ENCODE results near the gene ASPSCR1.

Gene ASPSCR1

GRCh38 chr17:82047379-82047778, 70.0 kb downstream of the ASPSCR1 start:
- DNase-seq: no peak

DNA sequence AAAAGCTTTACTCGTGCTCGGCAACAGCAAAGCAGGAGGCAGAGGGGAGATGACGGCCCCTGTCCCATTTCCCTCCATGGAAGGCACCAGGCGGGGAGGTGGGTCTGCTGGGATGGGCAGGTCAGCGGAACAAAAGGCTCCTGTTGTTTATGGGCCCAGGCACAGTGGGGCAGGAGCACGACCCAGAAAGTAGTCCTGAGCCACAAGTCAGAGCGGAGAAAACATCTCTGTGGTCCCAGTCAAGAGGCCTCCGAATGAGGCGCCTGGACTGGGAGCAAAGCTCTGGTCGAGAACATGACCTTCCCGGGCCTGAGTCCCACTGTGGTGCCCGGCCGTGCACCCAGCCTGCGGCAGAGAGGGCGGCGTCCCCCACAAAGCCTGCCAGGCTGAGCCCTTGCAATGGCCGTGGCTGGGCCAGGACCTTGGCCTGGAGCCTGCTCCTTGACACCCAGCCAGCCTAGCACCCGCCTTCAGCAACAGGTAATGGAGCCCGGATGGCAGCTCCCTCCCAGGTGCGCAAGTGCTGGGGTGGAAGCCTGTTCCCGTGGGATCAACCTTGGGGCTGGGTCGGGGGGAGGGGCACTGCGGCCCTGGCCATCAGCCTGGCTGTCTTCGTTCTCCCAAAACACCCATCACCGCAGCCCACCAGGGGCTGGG, 70.6 kb downstream of the ASPSCR1 start:
- DNase-seq: no peak

DNA sequence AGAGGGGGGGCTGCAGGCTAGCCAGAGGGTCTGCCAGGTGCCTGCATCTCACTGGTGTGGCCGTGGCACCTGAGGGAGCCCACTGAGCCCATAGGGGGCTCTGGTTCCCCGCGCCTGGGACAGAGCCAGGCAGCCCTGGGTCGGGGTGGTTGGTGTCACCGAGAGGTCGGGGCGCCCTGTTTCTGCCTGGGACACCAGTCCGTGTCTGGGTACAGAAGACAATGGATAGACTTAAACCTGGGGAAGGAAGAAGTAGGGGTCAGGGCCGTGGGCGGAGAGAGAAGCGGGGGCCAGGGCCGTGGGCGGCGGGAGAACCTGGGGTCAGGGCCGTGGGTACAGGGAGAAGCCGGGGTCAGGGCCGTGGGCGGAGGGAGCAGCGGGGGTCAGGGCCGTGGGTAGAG, 71.1 kb downstream of the ASPSCR1 start:
- DNase-seq: no peak

- DNase-seq: no peak
Observed at GRCh38 chr17:82049106-82049505, 71.7 kb downstream of the ASPSCR1 start.

- no peak for DNase-seq
Observed at GRCh38 chr17:82049521-82049971, 72.1 kb downstream of the ASPSCR1 start.

GRCh38 chr17:82050152-82050760, 72.8 kb downstream of the ASPSCR1 start:
- DNase-seq: no peak

- no peak for DNase-seq
Observed at GRCh38 chr17:82050761-82051641, 73.6 kb downstream of the ASPSCR1 start.

DNA sequence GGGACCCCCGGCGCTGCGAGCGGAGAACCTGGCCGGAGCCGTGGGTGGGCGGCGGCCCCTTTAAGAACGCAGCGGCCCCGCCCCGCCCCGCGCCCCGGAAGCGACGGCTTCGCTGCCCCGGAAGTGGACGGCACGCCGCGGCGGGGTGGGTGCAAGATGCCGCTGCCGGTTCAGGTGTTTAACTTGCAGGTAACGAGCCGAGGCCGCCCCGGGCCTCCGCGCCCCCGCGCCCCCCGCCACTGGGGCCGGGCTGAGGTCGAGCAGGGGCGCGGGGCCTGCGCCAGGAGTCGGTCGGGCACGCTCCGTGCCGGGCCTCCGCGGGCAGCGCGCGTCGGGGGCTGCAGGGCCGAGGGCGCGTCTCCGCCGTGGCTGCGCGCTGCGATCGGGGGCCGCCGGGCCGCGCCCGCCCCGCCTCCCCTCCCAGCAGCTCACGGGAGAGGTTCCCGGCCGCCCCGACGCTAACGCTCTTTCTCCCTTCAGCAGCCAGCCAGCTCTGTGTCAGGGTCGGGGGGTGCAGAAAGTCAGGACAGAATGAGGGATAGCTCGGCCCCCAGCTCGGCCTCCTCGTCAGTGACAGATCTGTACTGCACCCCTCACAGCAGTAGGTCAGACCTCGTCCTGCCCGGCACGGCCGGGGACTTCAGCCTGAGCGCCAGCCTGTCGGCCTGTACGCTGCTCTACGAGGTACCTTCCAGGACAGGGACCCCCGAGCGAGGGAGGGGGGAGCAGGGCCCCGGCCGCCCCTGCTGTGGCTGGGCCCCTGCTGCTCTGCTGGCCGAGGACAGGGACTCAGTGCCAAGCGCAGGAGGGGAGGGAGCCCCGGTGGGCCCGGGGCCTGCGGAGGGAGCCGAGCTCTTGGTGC, 74.6 kb downstream of the ASPSCR1 start, which contains the start of the genes GPS1 and RFNG:
Gene GPS1, plus strand, starts transcription at position 123 of the 862 bp plus-strand sequence. Its CDS starts 34 bp downstream, at position 157.
Gene RFNG, minus strand, starts transcription at position 36 of the 862 bp plus-strand sequence. CDS start 45 bp downstream, outside the sequence.
- DNase-seq: no peak

GRCh38 chr17:82052638-82053059, 75.2 kb downstream of the ASPSCR1 start:
- no peak for DNase-seq

GRCh38 chr17:82053130-82053529, 75.7 kb downstream of the ASPSCR1 start:
- DNase-seq: no peak

DNA sequence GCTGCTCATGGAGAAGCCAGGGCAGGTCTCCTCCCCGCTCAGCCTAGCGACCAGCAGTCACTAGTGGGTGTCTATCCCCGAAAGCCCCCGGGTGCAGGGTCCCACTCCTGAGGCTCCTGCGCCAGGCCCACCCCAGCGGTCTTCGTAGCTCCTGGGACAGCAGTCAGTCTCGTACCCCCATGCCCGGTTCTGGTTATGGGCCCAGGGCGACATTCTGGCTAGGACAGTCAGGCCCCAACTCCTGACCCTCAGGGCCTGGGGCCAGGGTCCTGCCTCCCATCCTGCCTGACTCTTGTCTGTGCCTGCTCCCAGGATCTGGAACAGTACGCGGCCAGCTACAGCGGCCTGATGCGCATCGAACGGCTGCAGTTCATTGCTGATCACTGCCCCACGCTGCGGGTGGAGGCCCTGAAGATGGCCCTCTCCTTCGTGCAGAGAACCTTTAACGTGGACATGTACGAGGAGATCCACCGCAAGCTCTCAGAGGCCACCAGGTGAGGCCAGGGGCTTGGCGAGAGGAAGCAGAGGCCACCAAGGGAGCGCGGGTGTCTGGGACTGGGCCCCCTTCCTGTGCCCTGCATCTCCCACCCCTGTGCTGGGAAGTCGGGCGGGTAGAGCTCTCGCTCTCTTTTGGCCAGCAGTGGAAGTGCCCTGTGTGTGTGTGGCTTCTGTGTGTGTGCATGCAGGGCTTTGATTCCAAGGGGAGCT, 76.3 kb downstream of the ASPSCR1 start:
- DNase-seq: no peak

- DNase-seq: no peak
Observed at GRCh38 chr17:82054351-82055022, 77.1 kb downstream of the ASPSCR1 start.

- no peak for DNase-seq
Observed at GRCh38 chr17:82055023-82055964, 77.9 kb downstream of the ASPSCR1 start.

DNA sequence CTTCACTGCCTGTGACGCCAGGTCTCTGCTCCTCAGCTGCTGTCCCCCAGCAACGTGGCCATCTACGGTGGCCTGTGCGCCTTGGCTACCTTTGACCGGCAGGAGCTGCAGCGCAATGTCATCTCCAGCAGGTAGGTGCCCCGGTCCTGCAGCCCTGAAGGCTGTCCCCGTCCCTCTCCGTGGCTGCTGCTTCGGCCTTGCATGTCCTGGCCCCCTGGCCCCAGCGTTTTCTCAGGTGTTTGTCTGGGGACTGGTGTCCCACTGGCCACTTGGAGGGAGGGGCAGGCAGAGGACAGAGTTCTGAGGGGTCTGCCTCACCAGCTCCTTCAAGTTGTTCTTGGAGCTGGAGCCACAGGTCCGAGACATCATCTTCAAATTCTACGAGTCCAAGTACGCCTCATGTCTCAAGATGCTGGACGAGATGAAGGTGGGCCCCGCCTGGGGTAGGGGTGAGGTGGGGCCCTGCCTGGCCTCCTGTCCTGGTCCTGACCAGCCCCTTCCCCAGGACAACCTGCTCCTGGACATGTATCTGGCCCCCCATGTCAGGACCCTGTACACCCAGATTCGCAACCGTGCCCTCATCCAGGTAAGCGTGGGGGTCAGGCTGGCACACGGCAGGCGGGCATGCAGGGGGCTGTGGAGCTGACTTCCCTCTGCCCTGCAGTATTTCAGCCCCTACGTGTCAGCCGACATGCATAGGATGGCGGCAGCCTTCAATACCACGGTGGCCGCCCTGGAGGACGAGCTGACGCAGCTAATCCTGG, 78.7 kb downstream of the ASPSCR1 start:
- no peak for DNase-seq

DNA sequence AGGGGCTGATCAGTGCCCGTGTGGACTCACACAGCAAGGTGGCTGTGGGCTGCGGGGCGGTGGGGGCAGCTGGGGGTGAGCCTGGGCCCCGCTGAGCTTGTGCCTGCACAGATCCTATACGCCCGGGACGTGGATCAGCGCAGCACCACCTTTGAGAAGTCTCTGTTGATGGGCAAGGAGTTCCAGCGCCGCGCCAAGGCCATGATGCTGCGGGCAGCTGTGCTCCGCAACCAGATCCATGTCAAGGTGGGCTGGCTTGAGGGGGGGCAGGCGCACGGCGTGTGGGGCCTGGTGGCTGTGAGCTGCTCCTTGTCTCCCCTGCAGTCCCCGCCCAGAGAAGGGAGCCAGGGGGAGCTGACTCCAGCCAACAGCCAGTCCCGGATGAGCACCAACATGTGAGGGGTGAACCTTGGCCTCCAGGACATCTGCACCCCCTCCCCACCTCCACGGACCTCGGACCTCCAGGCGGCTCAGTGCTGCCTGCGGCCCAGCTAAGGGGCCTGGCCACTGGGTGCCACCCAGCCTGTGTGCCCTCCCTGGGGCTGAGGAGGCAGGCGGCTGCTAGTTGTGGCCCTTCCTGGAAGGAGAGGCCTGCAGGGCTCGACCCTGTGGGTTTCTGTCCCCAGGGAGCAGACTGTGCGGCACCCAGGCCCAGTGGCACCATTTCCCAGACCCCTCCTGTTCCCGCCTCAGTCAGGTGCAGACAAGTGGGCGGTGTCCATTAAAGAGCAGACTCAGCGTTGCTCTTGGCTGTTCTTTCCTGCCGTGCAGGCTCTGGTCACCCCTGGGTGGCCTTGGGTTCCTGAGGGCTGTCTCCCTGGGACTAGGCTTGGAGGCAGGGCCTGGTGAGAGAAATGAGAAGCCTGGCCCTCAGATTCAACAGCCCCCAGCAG, 79.5 kb downstream of the ASPSCR1 start:
- DNase-seq: no peak

DNA sequence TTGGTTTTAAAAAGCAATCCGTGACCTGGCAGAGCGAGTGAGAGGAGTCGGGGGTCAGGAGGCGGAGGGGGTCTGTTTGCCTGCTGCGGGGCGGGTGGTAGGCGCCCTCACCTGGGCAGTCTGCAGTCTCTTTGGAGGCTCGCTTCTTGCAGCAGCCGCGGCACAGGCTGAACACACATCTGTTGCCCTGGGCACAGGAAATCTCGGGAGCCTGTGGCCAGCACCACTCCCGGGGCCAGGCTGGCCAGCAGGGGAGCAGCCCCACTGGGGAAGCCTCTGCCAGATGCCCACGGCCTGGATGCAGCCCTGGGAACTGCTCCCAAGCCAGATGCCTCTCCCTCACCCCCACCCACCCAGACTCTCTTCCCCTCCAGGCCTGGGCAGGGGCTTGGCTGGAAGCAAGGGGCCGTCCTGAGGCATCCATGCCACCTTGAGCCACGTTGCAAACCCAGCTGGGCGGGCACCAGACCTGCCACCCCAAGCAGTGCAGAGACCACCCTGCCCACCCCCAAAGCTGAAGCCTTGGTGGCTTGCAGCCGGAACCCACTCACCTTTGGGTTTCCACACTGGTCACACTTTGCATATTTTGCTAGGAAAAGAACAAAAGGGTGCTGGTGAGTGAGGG, 80.9 kb downstream of the ASPSCR1 start:
- no peak for DNase-seq

DNA sequence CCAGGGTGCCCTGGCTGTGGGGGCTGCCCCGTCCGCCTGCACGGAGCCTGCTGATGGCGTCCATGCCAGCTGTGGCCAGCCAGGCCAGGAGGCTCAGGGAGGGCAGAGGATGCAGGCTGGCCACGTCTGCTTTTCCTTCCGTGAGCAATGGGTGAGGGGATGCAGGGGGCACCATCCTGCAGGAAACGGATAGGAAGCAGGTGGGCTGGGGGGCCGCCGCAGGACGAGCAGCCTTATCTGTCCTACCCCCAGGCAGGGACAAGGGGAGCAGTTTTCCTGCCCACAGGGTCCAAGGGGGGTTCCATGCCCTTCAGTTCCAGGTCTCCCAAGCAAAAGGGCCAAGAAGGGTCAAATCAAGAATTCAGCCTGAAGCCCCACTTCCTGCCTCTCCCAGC, 81.4 kb downstream of the ASPSCR1 start:
- no peak for DNase-seq

All from cortex of kidney (tissue), 1 donor.